ENCODE data around the gene CYTL1.

CYTL1 gene

DNA sequence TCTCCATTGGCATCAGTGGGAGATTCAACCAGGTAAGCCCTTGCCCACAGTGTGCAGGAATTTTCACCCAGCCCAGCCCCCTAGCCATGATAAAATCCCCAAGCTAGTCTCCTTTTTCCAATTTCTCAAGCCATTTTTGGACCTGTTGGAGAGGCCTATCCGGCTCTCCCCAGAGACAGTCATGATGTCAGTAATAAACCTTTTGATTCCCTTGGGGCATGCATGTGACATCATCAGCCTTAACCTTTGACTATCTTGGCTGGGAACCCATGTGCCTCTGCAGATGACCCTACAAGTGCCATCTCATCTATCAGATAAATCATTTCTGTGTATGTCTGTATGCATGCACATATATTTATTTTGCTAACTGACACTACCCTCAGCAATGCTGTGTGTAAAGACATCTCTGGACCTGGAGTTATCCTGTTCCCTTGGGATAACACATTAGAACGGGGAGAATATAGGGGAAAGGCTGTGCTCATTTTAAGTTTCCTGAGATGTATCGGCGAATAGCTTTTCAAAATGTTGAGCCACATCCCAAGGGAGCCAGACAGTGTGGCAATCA is 51.0 kb downstream of the CYTL1 start:
- no peak for DNase-seq (ENCODE audit: low read depth)
